GM21619 (cell line): Measurements from ENCODE around the gene ADGRL2.

Experiments used
- ATAC-seq: cut with Tn5 transposase; IDR thresholded peaks from one replicate; pipeline ENCODE4 v1.9.1; 2021; ENCODE audit not compliant: unreplicated experiment

ADGRL2 gene

GRCh38 chr1:81800695-81801650, at the start of gene ADGRL2:
TSS of gene ADGRL2 (plus strand) at chr1:81800934. CDS start at chr1:81836985, 36,051 bp downstream.
- no peak for ATAC-seq

GRCh38 chr1:81752840-81753239, 47.9 kb upstream of the ADGRL2 start:
- no peak for ATAC-seq

DNA sequence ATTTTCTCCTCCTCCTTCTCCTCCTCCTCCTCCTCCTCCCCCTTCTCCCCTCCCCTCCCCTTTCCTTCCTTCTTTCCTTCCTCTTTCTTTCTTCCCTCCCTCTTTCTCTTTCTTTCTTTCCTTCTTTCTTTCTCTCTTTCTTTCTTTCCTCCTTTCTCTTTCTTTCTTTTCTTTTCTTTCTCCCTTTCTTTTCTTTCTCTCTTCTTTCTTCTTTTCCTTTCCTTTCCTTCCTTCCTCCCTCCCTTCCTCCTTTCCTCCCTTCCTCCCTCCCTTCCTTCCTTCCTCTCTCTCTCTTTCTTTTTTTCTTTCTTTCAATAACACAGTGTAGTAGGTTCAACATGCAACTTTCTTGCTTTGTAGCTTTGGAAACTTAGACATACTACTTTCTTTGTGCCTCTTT, 46.3 kb upstream of the ADGRL2 start:
- no peak for ATAC-seq

GRCh38 chr1:81756872-81757271, 43.9 kb upstream of the ADGRL2 start:
- no peak for ATAC-seq

DNA sequence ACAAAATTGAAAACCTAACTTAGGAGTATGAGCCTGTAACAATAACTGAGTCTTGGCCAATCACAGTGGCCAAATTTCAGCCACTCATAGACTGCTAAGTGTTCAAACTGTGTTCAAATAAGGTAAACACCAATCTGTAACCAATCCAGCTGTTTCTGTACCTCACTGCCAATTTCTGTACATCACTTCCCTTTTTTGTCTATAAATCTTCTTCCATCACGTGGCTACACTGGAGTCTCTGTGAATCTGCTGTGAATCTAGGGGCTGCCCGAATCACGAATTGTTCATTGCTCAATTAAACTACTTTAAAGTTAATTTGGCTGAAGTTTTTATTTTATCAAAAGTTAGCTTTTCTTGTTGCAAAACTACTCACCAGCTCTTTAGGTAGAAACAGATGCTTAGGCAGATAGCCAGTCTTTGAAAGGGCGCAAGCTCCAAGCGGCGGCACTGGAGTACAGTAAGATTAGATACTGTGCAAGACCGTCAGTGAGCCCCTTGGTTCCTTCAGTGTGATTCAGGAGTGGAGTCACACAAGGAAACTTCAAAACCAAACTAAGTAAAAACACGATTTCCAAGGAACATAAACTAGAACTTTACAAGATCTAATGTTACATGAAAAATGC, 43.2 kb upstream of the ADGRL2 start:
- ATAC-seq: no peak

- ATAC-seq: no peak
These were observed 42.6 kb upstream of the ADGRL2 start for GRCh38 chr1:81758181-81758580.

DNA sequence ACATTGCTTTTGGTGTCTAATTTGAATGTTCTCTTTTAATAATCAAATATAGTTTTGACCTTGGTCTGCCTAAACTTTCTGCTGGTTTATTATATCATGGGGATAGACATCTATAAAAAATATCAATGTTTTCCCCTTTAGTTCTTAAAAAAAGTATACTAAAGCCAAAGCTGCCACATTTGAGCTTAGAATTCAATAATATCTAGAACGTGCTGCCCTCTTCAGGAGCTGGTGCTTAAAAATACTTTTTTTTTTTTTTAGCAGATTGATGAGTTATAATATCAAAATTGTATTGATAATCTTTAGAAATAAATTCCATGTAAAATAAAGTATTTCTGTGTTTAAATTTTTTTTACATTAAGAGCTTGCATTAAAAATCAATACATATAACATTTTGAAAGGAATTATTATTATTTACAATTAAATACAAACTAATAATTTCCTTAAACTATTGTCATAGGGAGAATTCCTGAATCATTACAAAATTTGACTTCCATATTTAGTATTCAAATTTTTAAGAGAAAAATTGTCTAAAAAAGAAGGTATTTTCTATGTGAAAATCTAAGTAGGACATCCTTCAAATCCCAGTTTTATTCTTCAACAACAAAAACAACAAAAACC, 40.1 kb upstream of the ADGRL2 start:
- ATAC-seq: no peak

DNA sequence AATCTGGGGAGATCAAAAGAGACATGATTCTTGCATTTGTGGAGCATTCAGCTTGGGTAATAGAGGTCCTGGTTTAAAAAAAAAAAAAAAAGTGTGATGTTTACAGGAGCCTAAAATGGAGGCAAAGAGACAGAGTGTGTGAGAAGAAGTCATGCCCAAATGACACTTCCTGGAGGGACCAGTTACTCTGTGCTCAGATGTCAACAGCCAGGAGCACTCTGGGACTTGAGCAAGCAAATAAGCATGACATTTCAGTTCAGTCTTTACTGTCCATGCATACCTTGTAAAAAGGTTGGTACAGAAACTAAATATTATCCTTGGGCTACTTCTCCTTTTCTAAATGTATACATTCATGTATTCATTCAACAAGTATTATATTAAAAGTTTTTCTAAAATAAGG, 25.2 kb upstream of the ADGRL2 start:
- no peak for ATAC-seq

GRCh38 chr1:81780705-81781454, 19.9 kb upstream of the ADGRL2 start:
- no peak for ATAC-seq

- no peak for ATAC-seq
These were observed 19.0 kb upstream of the ADGRL2 start for GRCh38 chr1:81781749-81782148.

DNA sequence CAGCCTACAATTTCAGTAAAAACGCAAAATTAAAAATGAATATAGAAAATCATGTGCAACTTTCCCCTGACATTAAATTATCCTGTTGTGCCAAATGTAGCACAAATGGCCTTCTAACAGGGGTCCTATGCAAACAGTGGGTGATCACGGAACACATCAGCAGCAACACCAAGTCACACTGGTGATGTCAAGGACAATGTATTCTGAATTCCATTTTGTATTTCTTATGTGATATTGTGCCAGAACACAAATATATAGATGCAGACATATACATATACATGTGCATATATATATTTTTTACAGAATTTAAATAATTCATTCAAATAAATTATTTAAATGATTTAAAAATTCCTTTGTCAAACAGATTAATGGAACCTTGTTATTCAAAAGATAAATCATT, 8.6 kb upstream of the ADGRL2 start:
- ATAC-seq: no peak

- no peak for ATAC-seq
These were observed 3.0 kb upstream of the ADGRL2 start for GRCh38 chr1:81797701-81798100.

GRCh38 chr1:81799939-81800694, 617 bp upstream of the ADGRL2 start:
- ATAC-seq: no peak

DNA sequence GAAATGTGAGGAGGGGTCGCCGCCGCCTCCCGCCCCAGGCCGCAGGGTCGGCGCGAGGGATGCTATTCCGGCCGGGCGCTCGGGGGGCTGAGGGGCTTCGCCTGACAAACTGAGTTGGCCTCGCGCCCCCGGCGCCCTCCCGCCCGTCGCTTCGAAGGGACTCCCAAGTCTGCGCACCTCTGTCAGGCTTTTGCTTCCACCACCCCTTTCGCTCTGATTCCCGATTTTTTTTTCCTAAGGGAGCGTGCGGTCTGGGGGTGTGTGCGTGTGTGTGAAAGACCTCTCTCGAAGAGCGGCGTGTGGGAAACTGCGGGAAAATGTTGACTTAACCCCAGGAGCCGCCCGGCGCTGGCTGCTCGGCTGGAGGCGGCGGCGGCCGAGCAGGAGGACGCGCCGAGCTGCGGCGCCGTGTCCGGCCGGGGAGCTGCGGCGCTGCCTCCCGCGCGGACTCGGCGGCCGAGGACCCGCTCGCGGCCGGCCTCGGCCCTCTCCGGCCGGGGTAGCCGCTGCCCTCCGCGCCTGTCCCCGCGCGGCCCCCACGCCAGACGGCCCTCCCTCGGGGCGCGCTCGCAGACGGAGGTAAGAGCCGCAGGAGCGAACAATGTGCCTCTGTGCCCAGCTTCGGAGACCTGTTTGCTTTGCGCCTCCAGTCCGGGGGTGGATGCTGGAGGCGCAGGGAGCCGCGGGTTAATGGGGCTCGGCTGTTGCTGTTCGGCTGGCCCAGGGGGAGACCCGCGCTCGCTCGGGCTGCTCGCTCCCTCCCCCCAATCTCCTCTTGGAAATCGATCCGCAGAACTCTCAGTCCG, 1.1 kb downstream of the ADGRL2 start:
- no peak for ATAC-seq

DNA sequence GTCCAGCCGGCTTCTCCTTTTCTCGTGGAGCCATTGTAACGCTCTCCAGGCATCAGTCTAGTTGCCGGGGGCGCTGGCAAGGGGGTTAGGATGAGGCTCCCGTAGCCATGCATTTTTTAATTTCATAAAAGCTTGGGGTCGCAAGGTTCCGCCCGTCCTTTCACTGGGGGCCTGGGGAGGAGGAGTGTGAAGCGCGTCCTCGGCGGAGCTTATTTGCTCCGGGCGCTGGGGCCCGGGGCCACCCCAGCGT, 1.6 kb downstream of the ADGRL2 start:
- ATAC-seq: no peak

DNA sequence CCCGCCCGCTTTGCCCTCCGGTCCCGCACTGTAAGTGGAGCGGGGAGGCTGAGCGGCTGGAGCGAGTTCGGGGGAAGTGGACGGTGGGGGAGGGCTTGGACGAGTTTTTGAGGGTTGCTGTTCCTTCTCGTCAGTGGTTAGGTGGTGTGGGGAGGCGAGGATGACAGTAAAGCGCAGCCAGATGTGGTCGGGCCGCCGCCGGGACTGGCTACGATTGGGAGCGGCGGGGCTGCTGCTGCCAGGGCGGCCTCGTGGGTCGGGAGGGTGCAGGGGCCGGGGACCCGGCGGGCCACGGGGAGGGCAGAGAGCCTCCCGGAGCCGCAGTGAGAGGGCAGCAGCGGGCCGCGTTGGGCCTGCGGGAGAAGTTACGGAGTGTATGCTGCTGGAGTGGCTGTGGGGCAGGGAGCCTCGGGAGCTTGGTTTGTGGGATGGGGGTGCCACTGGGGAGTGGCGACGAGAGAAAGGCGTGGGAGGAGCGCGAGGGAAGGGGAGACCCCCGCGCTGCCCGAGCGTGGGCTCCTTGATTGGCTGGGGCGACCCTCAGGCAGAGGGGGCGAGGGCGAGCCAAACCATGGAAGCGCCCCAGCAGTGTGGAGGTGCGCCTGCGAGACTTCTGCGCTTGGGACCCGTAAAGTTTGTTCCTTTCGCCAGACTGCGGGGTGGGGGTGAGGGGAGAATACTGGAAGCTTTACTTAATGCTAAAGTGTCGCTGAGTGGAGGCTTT, 2.1 kb downstream of the ADGRL2 start:
- no peak for ATAC-seq

DNA sequence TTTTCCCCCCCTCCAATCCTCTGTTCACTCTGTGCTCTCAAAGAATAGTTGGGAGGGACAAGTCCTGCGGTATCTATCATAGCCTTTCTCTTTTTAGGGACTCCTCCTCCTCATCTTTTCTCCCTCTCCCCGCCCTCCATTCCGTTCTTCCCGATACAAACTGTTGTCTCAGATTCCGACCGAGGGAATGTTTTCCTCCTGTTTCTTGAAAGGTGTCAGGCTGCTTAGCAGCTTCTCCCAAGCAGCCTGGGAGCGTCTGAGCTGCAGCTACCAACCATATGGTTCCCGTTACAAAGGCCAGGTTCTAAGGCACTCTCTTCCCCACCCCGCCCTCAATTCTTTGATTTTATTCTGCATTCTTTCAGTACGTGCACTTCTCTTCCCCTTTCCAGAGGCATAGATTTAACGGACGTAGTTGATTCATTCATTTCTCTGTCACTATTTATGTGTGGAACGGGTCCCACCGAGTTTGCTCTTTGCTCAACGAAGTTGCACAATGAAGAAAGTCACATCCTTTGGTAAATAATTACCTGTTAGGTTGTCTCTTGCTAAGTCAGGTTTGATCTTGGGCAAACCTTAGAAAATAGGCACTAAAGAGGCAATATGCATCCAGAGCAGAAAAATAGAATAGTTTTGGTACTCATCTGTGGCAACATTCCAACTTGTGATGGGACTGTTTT, 2.8 kb downstream of the ADGRL2 start:
- ATAC-seq: no peak

DNA sequence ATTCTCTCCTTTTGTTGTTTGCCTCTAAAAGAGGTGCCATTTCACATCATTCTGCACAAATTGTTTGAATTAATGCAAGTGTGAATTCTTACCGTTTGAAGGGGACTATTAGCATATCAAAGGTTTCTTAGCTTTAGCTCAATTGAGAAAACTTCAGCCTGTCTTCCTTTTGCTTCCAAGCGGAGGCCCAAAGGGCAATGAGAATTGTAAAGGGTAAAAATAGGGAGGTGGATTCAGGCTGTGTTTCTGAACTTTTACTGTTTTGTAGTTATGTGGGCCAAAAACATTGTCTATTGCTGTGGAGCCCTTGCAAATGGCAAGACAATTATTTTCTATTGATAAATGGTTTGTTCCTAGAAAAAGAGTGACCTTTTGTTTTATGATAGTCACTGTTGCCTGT, 3.6 kb downstream of the ADGRL2 start:
- ATAC-seq: no peak
